ENCODE measurements around the gene DNLZ. TPM values are rescaled to one million over a fixed set of nuclear protein-coding genes. Genes with fewer than 3 reads are reported as not detected.

Gene DNLZ
- total and polyA plus RNA-seq, 2 donors (not counting 1 experiment from before 2014, with no cell fraction given), result 23.0 to 42.0 TPM

GRCh38 chr9:136343884-136344269 lies 19.7 kb downstream of the DNLZ start:
- H3K9ac ChIP-seq (ENCODE audit: low read length), result no peak overlapping the region
- CTCF ChIA-PET, result no interaction called here
- Mint-ChIP-seq H3K27me3 (no peaks in the 10 kb centered on the region), H3K4me1 (peaks cover 8% of the 10 kb centered on the region), H3K9me3 (ENCODE audit: insufficient read depth) (no peaks in the 10 kb centered on the region), H3K4me3 (no peak overlapping the region), H3K27ac (no peak overlapping the region)
- intact Hi-C loops (cut with micrococcal nuclease), result no loop called here
- no peak for TF ChIP-seq CTCF (IDR thresholded peaks at IDR 0.05)
- TF ChIP-seq EZH2 (IDR thresholded peaks at IDR 0.05; ENCODE audit: borderline replicate concordance, insufficient read depth, low read depth, low read length, poor library complexity, severe bottlenecking), result no peak
- H3K27me3 ChIP-seq (replicated peaks in 1 of 4; ENCODE audit: control extremely low read depth in 1 of 4, control insufficient read depth in 3 of 4, insufficient read depth in 4 of 4, low read length in 3 of 4), result no peaks in the 10 kb centered on the region
- H3K4me1 ChIP-seq (ENCODE audit: control insufficient read depth in 2 of 2, insufficient read depth in 2 of 2, low read length in 2 of 2), result peaks cover 3 to 6% of the 10 kb centered on the region in 2 donors
- POLR2A ChIA-PET, result no interaction called here
- no peaks in the 10 kb centered on the region for H3K36me3 ChIP-seq (replicated peaks in 1 of 2; ENCODE audit: control extremely low read depth in 1 of 2, control insufficient read depth in 1 of 2, extremely low read depth in 1 of 2, insufficient read depth in 2 of 2, low read length in 1 of 2)
- no peaks in the 10 kb centered on the region for H3K79me2 ChIP-seq (ENCODE audit: control insufficient read depth, insufficient read depth, low read length)
- no peak for DNase-seq
- H3K4me2 ChIP-seq (replicated peaks; ENCODE audit: low read depth, low read length, poor library complexity, severe bottlenecking), result no peak overlapping the region
- H4K20me1 ChIP-seq (ENCODE audit: control insufficient read depth, insufficient read depth, low read length, poor library complexity, severe bottlenecking), result no peaks in the 10 kb centered on the region
- H2AFZ ChIP-seq (ENCODE audit: insufficient read depth, low read depth, low read length, poor library complexity, severe bottlenecking), result no peak overlapping the region
- no peaks in the 10 kb centered on the region for H3K9me3 ChIP-seq (ENCODE audit: control extremely low read depth in 1 of 3, control insufficient read depth in 2 of 3, insufficient read depth in 1 of 3, low read length in 2 of 3)
- no peak overlapping the region for H3K4me3 ChIP-seq (ENCODE audit: control extremely low read depth in 1 of 5, extremely low read depth in 1 of 5, insufficient read depth in 1 of 5, low read depth in 2 of 5, low read length in 4 of 5)
- no peak for ATAC-seq (ENCODE audit: low read depth)
- H3K27ac ChIP-seq (ENCODE audit: low read length in 2 of 2), result no peak overlapping the region
- WGBS (ENCODE audit: insufficient coverage), result 94% methylated on average over 15 of the region's 24 CpGs

GRCh38 chr9:136343121-136343883 lies 20.2 kb downstream of the DNLZ start:
- TF ChIP-seq CTCF (IDR thresholded peaks at IDR 0.05) (no peak), EZH2 (IDR thresholded peaks at IDR 0.05; ENCODE audit: borderline replicate concordance, insufficient read depth, low read depth, low read length, poor library complexity, severe bottlenecking) (no peak)
- DNase-seq (no peak), ATAC-seq (ENCODE audit: low read depth) (no peak)
- Histone ChIP-seq H3K4me3 (ENCODE audit: control extremely low read depth in 1 of 5, extremely low read depth in 1 of 5, insufficient read depth in 1 of 5, low read depth in 2 of 5, low read length in 4 of 5) (no peak overlapping the region), H2AFZ (ENCODE audit: insufficient read depth, low read depth, low read length, poor library complexity, severe bottlenecking) (no peak overlapping the region), H3K79me2 (ENCODE audit: control insufficient read depth, insufficient read depth, low read length) (no peaks in the 10 kb centered on the region), H3K27ac (ENCODE audit: low read length in 2 of 2) (no peak overlapping the region), H3K4me2 (replicated peaks; ENCODE audit: low read depth, low read length, poor library complexity, severe bottlenecking) (peak overlapping the region; percentile 55), H3K9ac (ENCODE audit: low read length) (no peak overlapping the region), H4K20me1 (ENCODE audit: control insufficient read depth, insufficient read depth, low read length, poor library complexity, severe bottlenecking) (no peaks in the 10 kb centered on the region), H3K36me3 (replicated peaks in 1 of 2; ENCODE audit: control extremely low read depth in 1 of 2, control insufficient read depth in 1 of 2, extremely low read depth in 1 of 2, insufficient read depth in 2 of 2, low read length in 1 of 2) (no peaks in the 10 kb centered on the region), H3K4me1 (ENCODE audit: control insufficient read depth in 2 of 2, insufficient read depth in 2 of 2, low read length in 2 of 2) (peaks cover 3 to 6% of the 10 kb centered on the region in 2 donors), H3K9me3 (ENCODE audit: control extremely low read depth in 1 of 3, control insufficient read depth in 2 of 3, insufficient read depth in 1 of 3, low read length in 2 of 3) (no peaks in the 10 kb centered on the region), H3K27me3 (replicated peaks in 1 of 4; ENCODE audit: control extremely low read depth in 1 of 4, control insufficient read depth in 3 of 4, insufficient read depth in 4 of 4, low read length in 3 of 4) (no peaks in the 10 kb centered on the region)
- CTCF ChIA-PET, result no interaction called here
- no peak overlapping the region for H3K4me3 Mint-ChIP-seq
- POLR2A ChIA-PET, result no interaction called here
- H3K27ac Mint-ChIP-seq, result no peak overlapping the region
- peaks cover 9% of the 10 kb centered on the region for H3K4me1 Mint-ChIP-seq
- intact Hi-C loops (cut with micrococcal nuclease), result no loop called here
- WGBS (ENCODE audit: insufficient coverage), result 92% methylated on average over 22 of the region's 23 CpGs
- no peaks in the 10 kb centered on the region for H3K27me3 Mint-ChIP-seq
- H3K9me3 Mint-ChIP-seq (ENCODE audit: insufficient read depth), result no peaks in the 10 kb centered on the region
